H7 (cell line): ENCODE data around the gene OPN1LW. TPM values are rescaled to one million over a fixed set of nuclear protein-coding genes. Genes with fewer than 3 reads are reported as not detected.
A peak's percentile ranks its signal among the peaks of the same experiment; 100 is the strongest.
"Not testable (repeated sequence)": the region's sequence is repeated elsewhere in the genome, so short reads cannot be mapped to it uniquely, and the experiment has no call there.

Source experiments
- DNase-seq: peaks from one replicate; pipeline ENCODE4 v3.0.0; 2012
- H3K27me3 ChIP-seq: 2 replicates; pipeline ENCODE4 v1.6.0; 2011; ENCODE audit warnings: mild to moderate bottlenecking, low read length; ENCODE audit not compliant: control insufficient read depth, insufficient read depth
- H3K36me3 ChIP-seq: replicated peaks from 2 replicates; pipeline ENCODE4 v1.5.1; 2011; ENCODE audit warnings: low read length; ENCODE audit not compliant: control insufficient read depth, insufficient read depth
- H3K4me3 ChIP-seq: 2 replicates; pipeline ENCODE4 v1.5.1; 2011; ENCODE audit warnings: low read depth, mild to moderate bottlenecking, control low read depth, low read length, moderate library complexity; ENCODE audit not compliant: insufficient read depth
- total RNA-seq: library from RNA; depleted of rRNA; stranded (reverse); fragments of >200 nt; shearing (Covaris generic); gene quantifications from 2 replicates; pipeline ENCODE4 v1.2.3, GENCODE V29; 2014

OPN1LW gene
- total RNA-seq, 1 experiment from 2014 or later = not detected

- Histone ChIP-seq H3K27me3 (no peaks in the 10 kb centered on the region), H3K36me3 (no peaks in the 10 kb centered on the region), H3K4me3 (no peak overlapping the region)
- no peak for DNase-seq
These were observed 22.1 kb upstream of the OPN1LW start for GRCh38 chrX:154121961-154122360.

DNA sequence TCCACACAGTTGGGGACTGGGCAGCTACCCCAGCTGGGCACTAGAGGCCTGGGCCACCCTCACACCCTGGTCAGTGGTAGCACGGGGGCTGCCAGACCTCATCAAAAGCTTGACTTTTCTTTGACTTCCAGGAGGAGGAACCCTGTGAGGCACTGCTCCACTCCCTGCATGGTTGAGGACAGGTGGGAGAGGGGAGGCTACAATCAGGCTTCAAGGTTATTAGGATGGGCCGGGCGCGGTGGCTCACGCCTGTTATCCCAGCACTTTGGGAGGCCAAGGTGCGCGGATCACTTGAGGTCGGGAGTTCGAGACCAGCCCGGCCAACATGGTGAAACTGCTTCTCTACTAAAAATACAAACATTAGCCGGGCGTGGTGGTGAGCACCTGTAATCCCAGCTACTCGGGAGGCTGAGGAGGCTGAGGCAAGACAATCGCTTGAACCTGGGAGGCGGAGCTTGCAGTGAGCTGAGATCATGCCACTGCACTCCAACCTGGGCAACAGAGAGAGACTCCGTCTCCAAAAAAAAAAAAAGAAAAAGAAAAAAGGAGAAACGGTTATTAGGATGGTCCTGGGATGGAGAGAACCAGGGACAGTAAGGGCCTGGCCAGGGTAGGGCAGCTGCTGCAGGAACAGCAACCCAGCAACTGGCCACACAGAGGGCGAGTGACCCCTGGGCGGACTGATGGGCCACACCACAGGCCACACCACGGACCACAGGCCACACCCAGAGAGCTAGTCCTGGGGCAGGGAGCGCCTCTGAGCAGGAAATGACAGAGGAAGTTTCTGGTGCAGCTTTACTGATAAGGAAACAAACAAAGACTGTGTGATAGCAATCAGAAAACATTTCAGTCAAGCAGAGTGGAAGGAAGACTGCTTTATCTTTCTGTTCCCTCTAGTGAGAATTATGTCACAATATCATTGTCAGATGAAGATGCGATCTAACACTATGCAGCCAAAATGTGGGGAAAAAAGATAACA lies 20.5 kb upstream of the OPN1LW start:
- Histone ChIP-seq H3K36me3 (no peaks in the 10 kb centered on the region), H3K27me3 (no peaks in the 10 kb centered on the region), H3K4me3 (no peak overlapping the region)
- DNase-seq = no peak

GRCh38 chrX:154125391-154126040 lies 18.5 kb upstream of the OPN1LW start:
- H3K4me3 ChIP-seq = no peak overlapping the region
- H3K27me3 ChIP-seq = no peaks in the 10 kb centered on the region
- no peaks in the 10 kb centered on the region for H3K36me3 ChIP-seq
- no peak for DNase-seq

DNA sequence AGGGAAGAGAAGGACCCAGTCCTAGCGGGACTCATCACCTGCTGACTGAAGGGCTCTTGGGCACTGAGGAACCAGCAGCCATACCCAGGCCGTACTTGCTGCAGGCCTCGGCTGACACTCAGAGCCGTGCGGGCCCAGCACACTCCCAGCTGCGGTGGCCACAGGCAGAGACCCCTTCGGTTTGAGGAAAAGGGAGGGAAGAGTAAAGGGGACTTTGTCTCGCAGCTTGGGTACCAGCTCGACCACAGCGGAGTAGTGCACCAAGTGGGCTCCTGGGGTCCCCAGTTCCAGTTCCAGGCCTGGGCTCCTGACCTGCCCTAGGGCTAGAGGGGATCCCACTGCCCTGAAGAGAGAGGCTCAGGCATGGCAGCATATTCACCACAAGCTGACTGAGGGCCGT lies 17.9 kb upstream of the OPN1LW start:
- no peak overlapping the region for H3K4me3 ChIP-seq
- no peak for DNase-seq
- no peaks in the 10 kb centered on the region for H3K27me3 ChIP-seq
- H3K36me3 ChIP-seq = no peaks in the 10 kb centered on the region

DNA sequence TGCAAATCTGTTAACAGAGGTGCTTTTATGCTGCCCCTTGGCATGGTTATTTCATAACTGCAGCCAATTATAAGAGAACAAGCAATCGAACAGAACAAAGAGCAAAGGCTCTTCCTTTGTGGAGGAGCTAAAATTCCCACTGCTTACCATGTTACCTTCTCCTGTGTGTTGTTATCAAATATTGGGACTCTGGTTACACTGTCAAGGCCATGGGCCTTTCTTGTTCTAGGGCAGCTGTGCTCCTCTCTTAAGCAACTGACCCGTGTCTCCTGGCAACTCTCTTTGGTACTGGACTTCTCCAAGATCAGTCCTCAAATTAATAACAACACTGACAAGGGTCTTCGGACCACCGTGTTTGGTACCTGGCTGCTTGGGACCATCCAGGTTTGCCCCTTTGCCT lies 12.1 kb upstream of the OPN1LW start:
- Histone ChIP-seq H3K4me3 (no peak overlapping the region), H3K36me3 (no peaks in the 10 kb centered on the region), H3K27me3 (no peaks in the 10 kb centered on the region)
- no peak for DNase-seq

GRCh38 chrX:154132366-154132765 lies 11.7 kb upstream of the OPN1LW start:
- H3K27me3 ChIP-seq = no peaks in the 10 kb centered on the region
- H3K4me3 ChIP-seq = no peak overlapping the region
- no peak for DNase-seq
- H3K36me3 ChIP-seq = no peaks in the 10 kb centered on the region

DNA sequence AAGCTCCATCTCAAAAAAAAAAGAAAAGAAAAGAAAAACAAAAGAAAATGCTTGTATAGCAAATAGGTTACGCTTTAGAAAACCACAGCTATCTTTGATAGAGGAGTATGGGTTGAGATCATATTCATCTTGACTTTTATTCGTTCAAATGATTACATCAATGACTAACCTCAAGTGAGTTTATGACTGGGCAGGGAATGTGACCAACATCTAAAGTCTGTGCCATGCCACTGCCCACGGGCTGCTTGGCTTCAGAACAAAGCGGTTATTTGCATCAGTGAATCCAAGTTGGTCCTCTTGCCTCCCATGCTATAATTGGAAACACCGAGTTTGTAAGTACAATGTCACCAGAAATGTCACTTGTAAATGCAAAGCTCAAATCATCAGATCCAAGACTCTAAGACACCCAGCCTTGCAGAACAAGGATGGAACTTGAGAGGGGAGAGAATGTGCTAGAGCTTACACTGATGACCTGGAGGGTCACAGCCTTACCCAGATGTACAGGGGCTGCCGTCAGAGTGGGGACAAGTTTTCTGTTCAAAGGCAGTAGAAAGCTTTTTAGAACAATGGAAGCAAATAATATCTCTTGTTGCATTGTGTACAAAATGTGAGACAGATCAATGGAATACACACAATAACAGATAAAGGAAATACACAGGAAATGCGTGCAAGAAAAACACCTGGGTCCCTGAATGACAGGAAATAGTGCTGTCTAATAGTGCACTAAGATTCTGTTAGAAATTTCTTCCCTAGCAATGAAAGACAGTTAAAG lies 8.4 kb upstream of the OPN1LW start:
- no peaks in the 10 kb centered on the region for H3K36me3 ChIP-seq
- no peak for DNase-seq
- H3K27me3 ChIP-seq = no peaks in the 10 kb centered on the region
- no peak overlapping the region for H3K4me3 ChIP-seq

DNA sequence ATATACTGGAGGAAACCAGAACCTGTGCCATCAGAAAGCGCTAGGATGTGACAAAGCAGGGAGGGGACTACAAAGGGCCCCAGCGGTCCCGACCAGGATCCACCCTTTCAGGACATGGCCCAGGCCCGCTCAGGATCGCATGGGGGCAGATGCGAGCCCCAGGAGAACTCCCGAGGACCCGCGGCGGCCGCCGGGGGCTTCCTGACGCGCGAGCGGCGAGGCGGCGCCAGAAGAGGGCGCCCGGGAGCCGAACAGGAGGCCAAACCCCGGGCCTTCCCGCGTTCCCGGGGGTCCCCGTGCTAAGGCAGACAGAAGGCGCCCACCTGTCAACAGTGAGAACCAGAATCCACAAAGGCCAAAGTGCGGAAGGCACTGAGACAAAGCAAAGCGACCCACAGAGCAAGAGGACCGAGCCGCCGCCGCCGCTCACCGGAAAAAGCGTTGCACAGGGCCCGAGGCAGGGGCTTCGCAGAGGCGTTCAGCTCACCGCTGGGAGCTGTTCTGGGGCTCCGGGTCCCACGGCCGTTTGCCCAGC lies 7.3 kb upstream of the OPN1LW start:
- Histone ChIP-seq H3K4me3 (peak overlapping the region; percentile 16), H3K27me3 (no peaks in the 10 kb centered on the region), H3K36me3 (no peaks in the 10 kb centered on the region)
- peak; percentile 94 for DNase-seq

DNA sequence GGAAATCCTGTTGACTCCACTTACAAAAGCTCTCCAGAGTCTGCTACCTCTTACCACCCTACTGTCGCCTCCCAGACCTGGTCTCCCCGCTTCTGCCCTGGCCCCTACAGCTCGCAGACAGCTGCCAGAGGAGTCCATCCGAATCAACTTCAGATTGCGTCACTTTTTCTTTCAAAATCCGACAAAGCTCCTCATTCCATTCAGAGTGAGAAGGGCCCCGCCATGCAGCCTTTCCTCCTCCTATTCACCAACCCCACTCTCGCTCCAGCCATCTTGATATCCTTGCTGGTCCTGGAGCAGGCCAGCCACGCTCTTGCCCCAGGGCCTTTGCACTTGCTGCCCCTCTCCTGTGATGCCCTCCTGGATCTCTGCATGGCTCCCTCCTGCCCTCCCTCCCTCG lies 5.2 kb upstream of the OPN1LW start:
- H3K4me3 ChIP-seq = no peak overlapping the region
- no peaks in the 10 kb centered on the region for H3K36me3 ChIP-seq
- H3K27me3 ChIP-seq = no peaks in the 10 kb centered on the region
- DNase-seq = no peak

GRCh38 chrX:154140206-154140605 lies 3.8 kb upstream of the OPN1LW start:
- Histone ChIP-seq H3K27me3 (no peaks in the 10 kb centered on the region), H3K4me3 (no peak overlapping the region), H3K36me3 (no peaks in the 10 kb centered on the region)
- no peak for DNase-seq

- Histone ChIP-seq H3K27me3 (no peaks in the 10 kb centered on the region), H3K4me3 (no peak overlapping the region), H3K36me3 (no peaks in the 10 kb centered on the region)
- DNase-seq = no peak
These were observed 3.3 kb upstream of the OPN1LW start for GRCh38 chrX:154140742-154141141.

- H3K36me3 ChIP-seq = no peaks in the 10 kb centered on the region
- no peak for DNase-seq
- no peak overlapping the region for H3K4me3 ChIP-seq
- no peaks in the 10 kb centered on the region for H3K27me3 ChIP-seq
These were observed 1.7 kb upstream of the OPN1LW start for GRCh38 chrX:154142386-154142785.

- Histone ChIP-seq H3K27me3 (no peaks in the 10 kb centered on the region), H3K36me3 (no peaks in the 10 kb centered on the region), H3K4me3 (no peak overlapping the region)
- DNase-seq = no peak
These were observed 895 bp upstream of the OPN1LW start for GRCh38 chrX:154142950-154143745.

- DNase-seq, H3K27me3 ChIP-seq, H3K4me3 ChIP-seq, H3K36me3 ChIP-seq: not testable (repeated sequence)
These were observed 7.0 kb downstream of the OPN1LW start for GRCh38 chrX:154151030-154151429.
